Measurements from ENCODE around the gene ITGB3.
A peak's percentile ranks its signal among the peaks of the same experiment; 100 is the strongest.

Gene ITGB3

GRCh38 chr17:47280072-47280811, 26.6 kb downstream of the ITGB3 start:
- TF ChIP-seq YY1 (IDR thresholded peaks at IDR 0.05; ENCODE audit: low read depth) (peak; percentile 88), RAD21 (IDR thresholded peaks at IDR 0.05; ENCODE audit: low read depth) (peak; percentile 50; the same call in 1 of the 2 replicates), EGR1 (IDR thresholded peaks at IDR 0.05) (no peak), TAF1 (IDR thresholded peaks at IDR 0.05; ENCODE audit: low read depth) (no peak), CREB1 (IDR thresholded peaks at IDR 0.05; ENCODE audit: low read depth) (no peak), CEBPB (IDR thresholded peaks at IDR 0.05) (peak; percentile 86), TEAD4 (IDR thresholded peaks at IDR 0.05) (peak; percentile 98), FOXM1 (IDR thresholded peaks at IDR 0.05; ENCODE audit: borderline replicate concordance, low read depth) (peak; percentile 98), EP300 (IDR thresholded peaks at IDR 0.05; ENCODE audit: borderline replicate concordance) (peak; percentile 100), TCF12 (IDR thresholded peaks at IDR 0.05; ENCODE audit: low read depth) (peak; percentile 99), REST (IDR thresholded peaks at IDR 0.05; ENCODE audit: low read depth) (no peak), USF1 (IDR thresholded peaks at IDR 0.05) (no peak; the same call in 1 of the 2 replicates), ZBTB7A (IDR thresholded peaks at IDR 0.05; ENCODE audit: low read depth) (0 out of 2 replicates have a peak, but pooled peaks have one; percentile 24), NFIC (IDR thresholded peaks at IDR 0.05) (peak; percentile 95), MAX (IDR thresholded peaks at IDR 0.05) (peak; percentile 56)

- TF ChIP-seq TAF1 (IDR thresholded peaks at IDR 0.05; ENCODE audit: low read depth) (no peak), TCF12 (IDR thresholded peaks at IDR 0.05; ENCODE audit: low read depth) (no peak), USF1 (IDR thresholded peaks at IDR 0.05) (peak; percentile 60; the same call in 1 of the 2 replicates), NFIC (IDR thresholded peaks at IDR 0.05) (no peak)
These were observed 27.6 kb downstream of the ITGB3 start for GRCh38 chr17:47281216-47281615.

- no peak for TF ChIP-seq TCF12 (IDR thresholded peaks at IDR 0.05; ENCODE audit: low read depth)
- no peak for TF ChIP-seq CREB1 (IDR thresholded peaks at IDR 0.05; ENCODE audit: low read depth)
- TF ChIP-seq ZBTB7A (IDR thresholded peaks at IDR 0.05; ENCODE audit: low read depth): no peak
- TF ChIP-seq USF1 (IDR thresholded peaks at IDR 0.05): no peak
- no peak for TF ChIP-seq YY1 (IDR thresholded peaks at IDR 0.05; ENCODE audit: low read depth)
- no peak for TF ChIP-seq EP300 (IDR thresholded peaks at IDR 0.05; ENCODE audit: borderline replicate concordance)
- no peak for TF ChIP-seq REST (IDR thresholded peaks at IDR 0.05; ENCODE audit: low read depth)
- TF ChIP-seq EGR1 (IDR thresholded peaks at IDR 0.05): no peak
- TF ChIP-seq FOXM1 (IDR thresholded peaks at IDR 0.05; ENCODE audit: borderline replicate concordance, low read depth): no peak
- TF ChIP-seq CEBPB (IDR thresholded peaks at IDR 0.05): no peak
- no peak for TF ChIP-seq MAX (IDR thresholded peaks at IDR 0.05)
- no peak for TF ChIP-seq TEAD4 (IDR thresholded peaks at IDR 0.05)
- TF ChIP-seq RAD21 (IDR thresholded peaks at IDR 0.05; ENCODE audit: low read depth): no peak
- no peak for TF ChIP-seq TAF1 (IDR thresholded peaks at IDR 0.05; ENCODE audit: low read depth)
- TF ChIP-seq NFIC (IDR thresholded peaks at IDR 0.05): no peak
These were observed 31.4 kb downstream of the ITGB3 start for GRCh38 chr17:47285003-47285402.

- no peak for TF ChIP-seq TEAD4 (IDR thresholded peaks at IDR 0.05)
These were observed 32.7 kb downstream of the ITGB3 start for GRCh38 chr17:47286198-47286914.

- no peak for TF ChIP-seq EP300 (IDR thresholded peaks at IDR 0.05; ENCODE audit: borderline replicate concordance)
These were observed 33.4 kb downstream of the ITGB3 start for GRCh38 chr17:47287068-47287467.
